NCI-H1105 (cell line): Measurements from ENCODE around the gene PHLPP1.

Experiments
- DNase-seq: peaks from one replicate; lab custom pipeline; 2025; lab: John Stamatoyannopoulos, UW

Gene PHLPP1

DNA sequence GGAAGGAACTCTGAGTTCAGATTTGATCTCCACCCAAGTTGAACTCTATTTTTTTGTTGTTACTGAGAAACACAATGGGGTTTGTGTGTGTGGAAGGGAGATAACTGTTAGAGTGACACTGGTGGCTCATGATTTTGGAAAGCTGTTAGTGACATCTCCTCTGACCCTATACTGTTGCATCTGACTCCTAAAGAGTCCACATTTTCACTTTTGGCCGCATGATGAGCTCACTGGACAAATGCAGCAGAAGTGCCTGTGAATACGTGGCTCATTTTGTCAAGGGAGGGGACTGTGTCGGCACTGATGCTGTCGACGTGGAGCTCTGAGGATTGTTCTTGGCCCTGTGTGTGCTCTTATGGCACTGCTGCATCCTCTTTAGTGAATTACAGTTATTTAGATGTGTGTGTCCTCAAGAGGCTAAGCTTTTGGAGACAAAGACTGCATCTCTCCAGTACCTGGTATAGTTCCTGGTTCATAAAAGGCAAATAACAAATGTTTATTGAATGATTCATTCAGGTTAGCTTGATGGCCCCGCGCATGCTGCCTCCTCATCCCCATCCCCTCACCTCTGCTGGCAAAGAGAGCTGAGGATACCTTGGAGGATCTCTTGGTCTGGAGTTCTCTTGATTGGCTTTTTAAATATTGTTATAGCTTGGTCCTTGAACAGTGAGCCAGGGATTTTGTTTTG is 135.4 kb downstream of the PHLPP1 start:
- DNase-seq = no peak

DNA sequence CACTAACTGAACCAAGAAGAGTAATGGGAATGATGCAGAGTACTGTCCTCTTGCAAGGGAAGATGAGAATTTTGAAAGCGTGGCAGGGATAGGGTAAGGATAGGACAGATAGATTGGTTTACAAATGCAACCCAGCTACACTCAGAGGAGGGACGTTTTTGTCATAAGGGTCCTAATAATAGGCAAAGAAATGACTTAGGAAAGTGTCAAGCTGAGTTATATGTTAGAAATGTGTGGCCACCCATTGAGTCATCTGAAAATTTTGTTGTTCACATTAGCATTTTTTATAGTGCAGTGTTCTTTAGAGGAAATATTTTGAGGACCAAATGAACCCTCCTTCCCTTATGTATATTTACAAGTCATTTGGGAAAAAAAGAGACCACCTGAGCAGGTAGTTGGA is 137.5 kb downstream of the PHLPP1 start:
- DNase-seq = no peak

DNA sequence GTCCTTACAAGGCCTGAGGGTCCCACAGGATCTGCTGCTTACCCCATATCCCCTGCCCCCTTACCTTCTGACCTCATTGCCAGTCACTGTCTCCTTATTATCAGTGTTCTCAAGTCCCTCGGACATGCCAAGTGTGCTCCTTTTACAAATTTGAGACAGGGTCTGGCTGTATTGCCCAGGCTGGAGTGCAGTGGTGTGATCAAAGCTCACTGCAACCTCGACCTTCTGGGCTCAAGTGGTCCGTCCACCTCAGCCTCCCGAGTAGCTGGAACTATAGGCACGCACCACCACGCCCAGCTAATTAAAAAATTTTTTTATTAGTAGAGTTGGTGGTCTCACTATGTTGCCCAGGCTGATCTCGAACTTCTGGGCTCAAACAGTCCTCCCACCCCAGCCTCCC is 141.0 kb downstream of the PHLPP1 start:
- no peak for DNase-seq

DNA sequence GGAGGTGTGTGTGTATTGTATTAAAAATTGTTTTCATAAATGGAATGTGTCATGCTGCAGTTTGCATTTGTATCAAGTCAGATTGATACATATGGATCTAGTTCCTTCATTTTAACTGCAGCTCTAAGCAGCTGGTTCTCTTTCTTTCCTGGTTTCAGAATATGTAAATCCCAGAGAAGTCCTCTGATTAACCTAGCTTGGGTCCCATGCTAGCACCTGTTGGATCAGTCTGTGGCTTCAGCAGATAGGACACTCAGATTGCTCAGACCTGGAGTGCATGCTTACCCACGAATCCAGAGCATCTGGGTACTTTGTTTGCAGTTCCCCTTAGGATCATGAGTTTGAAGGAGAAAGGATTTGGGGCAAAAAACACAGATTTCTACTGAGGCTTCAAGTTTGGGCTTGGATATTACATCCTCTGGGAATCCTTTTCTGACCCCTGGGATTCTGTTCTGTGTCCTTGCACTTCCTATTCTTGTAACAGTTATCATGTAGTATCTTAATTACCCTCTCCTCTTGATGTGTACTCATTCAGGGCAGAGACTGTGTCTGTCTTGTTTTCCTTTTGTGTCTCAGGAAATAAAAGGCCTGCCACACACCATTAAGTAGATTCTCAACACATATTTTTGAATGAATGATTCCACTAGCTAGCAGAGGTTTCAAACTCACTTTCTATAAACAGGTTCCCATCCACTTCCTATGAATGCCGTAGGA is 142.1 kb downstream of the PHLPP1 start:
- no peak for DNase-seq

DNA sequence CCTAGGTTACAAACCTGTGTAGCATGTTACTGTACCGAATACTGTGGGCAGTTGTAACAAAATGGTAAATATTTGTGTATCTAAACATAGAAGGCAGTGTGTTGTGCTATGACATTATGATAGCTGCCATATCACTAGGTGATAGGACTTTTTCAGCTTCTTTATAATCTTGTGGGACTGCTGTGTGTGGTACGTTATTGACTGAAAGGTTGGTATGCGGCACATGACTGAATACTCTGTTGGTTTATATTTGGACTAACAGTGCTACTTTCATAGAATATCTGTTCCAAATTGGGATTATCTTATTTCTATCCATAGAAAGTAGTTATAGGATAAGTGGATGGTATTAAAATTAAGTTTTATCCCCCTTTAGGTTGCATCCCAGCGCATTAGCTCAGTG is 144.7 kb downstream of the PHLPP1 start:
- DNase-seq = no peak

DNA sequence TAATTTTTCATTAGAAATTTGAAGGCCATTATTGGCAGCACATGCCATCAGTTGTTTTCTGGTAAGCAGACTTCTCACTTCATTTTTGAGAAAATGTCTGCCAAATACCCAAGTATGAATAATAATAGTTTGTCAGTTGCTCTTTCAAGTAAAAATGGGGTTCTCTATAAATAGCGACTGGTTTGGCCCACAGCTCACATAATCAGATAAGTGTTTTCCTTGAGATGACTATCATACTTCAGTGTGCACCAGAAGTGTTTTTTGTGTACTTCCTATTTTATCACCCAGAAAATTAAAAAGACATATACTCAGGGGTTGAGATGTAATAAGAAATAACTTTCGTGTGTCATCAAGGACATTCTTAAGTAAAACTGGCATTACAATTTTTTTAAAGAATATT is 147.1 kb downstream of the PHLPP1 start:
- no peak for DNase-seq

DNA sequence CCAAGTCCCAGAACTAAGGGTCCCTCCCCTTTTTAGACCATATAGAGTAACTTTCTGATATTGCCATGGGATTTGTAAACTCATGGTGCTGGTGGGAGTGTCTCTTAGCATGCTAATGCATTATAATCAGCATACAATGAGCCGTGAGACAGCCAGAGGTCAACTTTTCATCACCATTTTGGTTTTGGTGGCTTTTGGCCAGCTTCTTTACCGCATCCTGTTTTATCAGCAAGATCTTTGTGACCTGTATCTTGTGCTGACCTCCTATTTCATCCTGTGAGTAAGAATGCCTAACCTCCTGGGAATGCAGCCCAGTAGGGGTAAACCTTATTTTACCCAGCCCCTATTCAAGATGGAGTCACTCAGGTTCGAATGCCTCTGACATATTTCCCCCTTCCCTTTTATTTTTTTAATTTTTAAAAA is 148.2 kb downstream of the PHLPP1 start:
- DNase-seq = no peak

DNA sequence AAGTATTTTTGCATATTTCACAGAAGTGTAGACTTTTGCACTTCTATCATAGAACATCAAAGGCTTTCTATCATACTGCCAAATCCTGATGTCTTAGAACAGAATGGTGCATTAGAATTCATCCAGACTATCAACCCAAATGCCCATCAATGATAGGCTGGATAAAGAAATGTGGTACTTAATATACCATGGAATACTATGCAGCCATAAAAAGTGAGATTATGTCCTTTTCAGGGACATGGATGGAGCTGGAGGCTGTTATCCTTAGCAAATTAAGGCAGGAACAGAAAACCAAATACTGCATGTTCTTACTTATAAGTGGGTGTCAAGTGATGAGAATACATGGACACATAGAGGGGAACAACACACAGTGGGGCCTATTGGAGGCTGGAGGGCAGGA is 150.2 kb downstream of the PHLPP1 start:
- DNase-seq = no peak

DNA sequence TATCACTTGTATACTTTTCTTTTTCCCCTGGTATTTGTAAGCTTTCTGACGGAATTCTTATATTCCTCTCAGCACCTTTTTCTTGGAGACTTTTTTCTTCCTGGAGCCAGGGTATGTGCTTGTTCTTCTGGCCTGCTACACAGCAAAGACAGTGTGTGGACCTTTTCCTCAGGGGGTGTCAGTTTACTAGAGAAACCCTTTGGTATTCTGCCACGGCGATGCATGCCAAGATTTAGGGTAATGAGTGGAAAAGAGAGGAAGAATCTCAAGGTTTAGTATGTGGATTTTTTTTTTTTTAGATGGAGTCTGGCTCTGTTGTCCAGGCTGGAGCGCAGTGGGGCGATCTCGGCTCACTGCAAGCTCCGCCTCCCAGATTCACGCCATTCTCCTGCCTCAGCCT is 152.2 kb downstream of the PHLPP1 start:
- DNase-seq = no peak

DNA sequence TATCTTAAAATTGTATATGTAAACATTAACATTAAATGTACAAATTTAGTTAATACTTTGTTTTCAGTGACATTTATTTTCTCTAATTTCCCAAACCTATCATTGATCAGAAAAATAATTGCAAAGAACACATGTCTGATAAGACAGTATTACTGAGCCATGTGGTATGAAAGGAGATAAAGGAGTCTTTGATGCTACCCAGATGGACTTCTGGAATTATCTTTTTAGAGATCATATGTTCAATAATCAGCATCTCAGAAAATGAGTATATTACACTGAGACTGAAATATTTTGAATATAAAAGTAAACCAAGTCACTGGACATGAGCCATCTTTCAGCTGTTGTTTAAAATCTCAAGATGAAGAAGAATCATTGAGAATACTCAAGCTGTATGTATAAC is 153.3 kb downstream of the PHLPP1 start:
- no peak for DNase-seq

DNA sequence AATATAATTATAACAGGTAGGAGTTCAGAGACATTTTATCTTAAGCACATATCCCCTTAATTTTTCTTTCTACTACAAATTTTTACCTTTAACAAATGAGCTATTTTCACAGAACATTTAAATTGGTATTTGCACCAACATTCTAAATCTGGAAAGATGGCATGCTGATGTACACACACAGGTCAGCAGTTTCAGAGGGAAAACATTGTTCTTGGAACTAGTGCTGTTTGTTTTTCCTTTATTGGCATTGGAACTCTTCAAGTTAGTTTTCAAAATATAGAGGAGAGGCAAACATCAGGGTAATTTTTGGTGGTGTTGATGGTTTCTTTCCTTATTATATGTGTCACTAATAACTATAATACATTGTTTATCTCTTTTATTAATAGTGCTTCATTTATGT is 155.3 kb downstream of the PHLPP1 start:
- no peak for DNase-seq

DNA sequence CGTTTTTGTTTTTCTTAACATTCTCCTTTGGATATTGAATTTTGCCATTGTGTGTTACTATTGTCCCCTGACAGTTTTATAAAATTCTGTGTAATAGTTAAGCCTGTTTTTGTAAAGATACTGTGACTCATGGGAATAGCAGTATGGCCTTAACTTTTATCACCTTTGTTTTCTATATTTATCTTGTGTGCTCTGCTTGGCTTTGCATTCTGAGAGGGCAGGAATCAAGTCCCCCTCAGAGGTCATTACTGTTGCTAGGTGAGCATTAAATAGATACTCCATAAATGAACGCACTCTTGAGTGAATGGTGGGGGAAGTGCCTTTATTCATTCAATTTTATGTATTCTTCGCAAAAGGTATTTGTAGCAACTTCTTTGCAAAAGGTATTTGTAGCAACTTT is 160.0 kb downstream of the PHLPP1 start:
- no peak for DNase-seq

DNA sequence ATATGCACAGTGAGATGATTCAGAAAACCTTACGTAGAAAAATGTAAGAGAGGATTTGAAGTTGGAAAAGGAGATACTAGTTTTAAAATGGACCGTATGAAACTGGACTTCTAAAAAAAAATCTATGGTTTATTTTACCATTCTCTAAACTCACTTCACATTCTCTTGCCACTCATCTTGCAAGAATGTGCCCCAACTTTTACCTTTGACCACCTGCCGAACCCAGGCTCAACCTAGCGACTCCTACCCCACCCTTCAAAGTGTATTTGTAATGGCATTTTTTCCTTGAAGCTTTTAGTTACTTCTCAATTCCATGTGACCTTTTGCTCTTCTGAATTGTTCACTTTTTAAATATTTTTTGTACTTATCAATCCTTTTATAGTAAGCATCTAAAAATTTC is 160.8 kb downstream of the PHLPP1 start:
- DNase-seq = no peak

DNA sequence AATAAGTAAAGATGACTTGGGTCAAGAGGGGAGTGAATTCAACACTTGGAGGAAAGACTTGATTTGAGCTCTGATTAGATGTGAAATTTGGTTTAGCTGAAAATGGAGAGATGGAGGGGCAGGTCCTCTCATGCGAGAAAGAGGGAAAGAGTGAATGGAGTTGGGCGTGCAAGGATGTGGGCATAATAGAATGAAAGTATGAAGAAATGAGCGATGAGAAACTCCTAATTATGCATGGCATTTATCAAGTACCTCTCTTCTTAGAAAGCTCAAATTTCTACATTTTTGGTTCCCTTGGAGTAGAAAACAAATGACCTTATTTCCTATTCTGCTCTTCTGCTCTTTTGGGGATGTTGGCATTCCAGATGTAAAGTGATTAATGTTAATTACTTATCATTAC is 161.5 kb downstream of the PHLPP1 start:
- no peak for DNase-seq

DNA sequence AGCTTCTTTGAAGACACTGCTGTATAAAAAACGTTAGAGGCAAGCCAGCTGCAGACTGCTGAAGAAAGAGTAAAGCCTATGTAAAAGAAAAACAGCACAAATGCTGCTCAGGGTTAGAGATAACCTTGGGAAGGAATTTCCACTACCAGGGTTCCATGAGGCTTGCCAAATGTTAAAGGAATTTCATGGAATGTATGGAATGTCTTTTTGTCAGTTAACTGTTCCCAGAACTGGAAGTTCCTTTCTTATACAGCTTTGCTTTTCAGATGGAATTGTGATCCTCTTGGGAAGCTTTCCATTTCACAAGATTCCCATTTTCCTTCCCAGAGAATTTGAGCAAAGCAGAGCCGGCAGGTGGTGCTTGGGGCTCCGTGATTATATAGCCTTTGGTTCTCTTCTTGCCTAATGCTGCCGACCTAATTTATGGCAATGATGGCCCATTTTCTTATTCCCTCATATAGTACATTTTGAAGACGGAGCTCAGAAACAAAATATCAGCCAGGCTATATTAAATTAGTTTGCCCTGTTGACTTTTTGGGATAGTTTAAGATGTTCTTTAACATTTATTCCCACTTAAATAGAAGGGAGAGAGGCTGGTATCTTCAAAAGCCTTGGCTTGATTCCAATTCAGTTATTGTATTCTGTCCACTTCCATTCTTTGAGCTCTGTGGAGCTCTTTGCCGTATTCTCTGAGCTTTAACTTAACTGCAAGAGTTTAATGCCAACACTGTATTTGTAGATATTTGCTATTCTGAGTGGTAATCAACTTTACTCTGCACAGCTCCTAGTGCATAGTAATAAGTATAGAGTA is 162.3 kb downstream of the PHLPP1 start:
- peak; percentile 72 for DNase-seq

DNA sequence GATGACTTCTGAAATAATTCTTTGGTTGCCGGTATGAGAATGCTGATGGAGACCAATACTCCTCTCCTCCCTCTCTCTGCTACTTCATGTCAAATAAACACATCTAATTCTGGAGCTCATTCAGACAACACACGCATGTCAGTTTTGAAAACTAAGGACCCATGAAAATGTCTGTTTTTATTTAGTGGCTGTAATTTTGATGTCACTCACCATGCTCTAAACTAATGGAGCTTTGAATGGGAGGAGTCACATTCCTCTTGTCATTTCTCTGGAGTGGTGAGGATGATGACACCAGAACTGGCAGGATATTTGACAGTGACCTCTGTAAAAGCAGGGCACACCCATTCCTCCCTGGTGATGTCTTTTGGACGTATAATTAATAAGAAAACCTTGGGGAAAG is 163.0 kb downstream of the PHLPP1 start:
- DNase-seq = no peak

DNA sequence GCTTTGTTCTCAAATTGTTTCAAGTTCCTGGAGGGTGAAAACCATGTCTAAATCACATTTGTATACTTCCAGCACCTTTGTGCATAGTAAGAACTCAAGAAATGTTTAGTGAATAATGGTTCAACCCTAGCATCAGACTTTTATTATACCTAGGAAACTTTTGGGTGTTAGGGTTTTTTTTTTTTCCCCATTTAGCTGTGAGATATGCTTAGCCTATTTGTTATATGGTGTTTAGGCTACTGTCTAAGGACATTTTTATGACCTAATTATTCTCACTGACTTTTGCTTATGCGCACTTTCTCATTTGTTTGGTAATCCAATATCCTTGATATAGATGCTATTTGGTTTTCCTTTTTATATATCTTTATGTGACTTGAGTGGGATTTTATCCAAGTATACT is 164.7 kb downstream of the PHLPP1 start:
- no peak for DNase-seq

DNA sequence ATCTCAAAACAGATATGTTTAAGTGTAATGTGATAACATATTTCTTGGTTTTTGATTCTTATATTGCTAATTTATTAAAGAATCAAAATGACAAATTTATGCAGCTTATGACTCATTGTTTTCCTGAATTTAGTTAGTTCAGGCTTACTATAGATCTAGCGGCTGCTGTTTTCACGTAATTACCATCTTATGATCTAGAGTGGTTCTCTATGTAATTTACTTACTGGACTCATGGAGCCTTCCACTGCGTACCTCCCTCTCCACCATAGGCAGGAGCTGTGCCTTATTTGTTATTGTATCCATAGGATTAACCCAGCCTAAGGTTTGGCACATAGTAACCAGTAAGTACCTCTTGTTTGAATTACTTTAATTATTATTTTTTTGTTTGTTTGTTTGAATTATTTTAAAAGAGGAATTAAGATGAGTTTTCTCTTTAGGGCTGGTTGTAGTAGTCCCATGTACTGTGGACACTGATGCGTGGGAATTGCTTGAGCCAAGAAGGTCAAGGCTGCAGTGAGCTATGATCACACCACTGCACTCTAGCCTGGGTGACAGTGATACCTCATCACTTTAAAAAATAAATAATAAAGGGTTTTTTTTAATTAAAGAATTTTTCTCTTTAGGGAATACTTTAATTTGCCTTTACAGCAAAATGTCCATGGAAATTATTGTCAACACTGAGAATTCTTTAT is 165.5 kb downstream of the PHLPP1 start:
- no peak for DNase-seq

DNA sequence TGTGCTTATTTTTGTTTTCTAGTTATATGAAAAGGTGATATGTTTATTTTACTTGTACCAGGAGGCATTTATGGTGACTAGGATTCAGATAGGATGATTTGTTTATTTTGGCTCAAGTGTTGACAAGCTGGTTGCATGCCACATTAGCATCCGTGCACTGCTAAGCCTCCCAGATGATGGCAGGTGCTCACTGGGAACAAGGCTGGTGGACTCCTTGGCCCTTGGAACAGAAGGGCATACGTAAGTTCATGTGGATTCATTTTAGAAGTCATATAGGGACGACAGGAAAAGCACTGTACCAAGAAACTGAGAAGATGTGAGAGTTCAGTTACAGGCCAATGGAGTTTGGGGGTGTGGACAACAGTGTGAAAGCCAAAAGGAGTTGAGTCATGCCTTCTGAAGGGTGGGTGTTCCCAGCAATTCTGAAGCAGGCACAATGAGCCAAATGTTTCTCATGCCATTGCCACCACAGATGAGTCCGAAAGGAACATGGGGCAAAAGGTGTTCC is 166.2 kb downstream of the PHLPP1 start:
- peak; percentile 89 for DNase-seq

DNA sequence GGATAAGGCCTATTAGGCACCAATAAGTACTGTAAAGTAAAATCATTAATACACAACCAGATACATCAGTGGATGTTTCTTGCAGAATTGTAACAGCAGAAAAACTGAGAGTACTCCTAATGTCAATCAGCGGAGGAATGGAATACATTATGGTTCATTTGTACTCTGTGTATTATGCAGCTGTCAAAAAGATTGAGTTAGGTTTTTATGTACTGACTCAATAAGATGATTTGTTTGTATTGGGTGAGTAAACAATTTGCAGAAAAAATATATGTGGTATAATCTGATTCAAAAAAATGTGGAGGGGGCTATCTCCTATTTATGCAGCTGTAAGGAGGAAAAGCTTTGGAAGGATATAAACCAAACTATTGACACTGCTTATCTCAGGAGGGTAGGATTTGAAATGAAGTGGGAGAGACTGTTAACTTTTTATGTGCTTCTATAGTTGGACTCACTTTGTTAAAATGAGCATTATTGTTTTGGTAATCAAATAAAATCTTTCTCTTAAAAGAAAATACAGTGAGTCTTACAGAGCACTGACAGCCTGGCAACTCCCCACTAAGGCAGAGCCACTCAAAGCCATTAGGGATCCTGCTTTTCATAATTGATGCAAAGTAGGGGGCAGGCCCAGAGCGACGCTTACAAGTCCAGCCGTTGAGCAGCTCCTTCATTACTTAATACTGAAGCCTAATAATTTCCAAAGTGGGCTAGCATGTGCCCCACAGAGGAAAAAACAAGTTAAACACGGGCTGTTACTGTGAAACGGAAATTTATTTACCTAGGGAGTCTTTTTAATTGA is 168.8 kb downstream of the PHLPP1 start:
- DNase-seq = peak; percentile 22

DNA sequence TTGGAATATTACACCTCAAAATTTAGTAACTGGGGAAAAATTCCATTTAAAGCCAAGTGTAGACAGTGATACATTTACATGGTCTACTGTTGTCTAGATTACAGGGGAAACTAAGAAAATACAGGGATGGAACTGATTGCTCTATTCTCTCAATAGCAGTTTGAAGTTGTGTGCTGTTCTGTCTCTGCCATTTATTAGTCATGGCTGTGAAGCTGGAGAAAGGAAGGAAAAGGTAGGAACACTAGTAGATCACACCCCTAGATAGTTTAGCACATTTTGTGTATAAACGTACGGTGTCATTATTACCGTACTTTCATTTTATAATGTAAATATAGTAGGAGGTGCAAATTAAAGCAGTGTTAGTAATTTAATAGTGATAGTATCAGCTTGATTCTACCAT is 170.5 kb downstream of the PHLPP1 start:
- no peak for DNase-seq
